ENCODE data around the gene MAPK8.

The MAPK8 gene

GRCh38 chr10:48294431-48294830 is 12.0 kb upstream of the MAPK8 start:
- DNase-seq, result no peak

- DNase-seq, result no peak
Measured at GRCh38 chr10:48296576-48297098, 9.8 kb upstream of the MAPK8 start.

- DNase-seq, result no peak
Measured at GRCh38 chr10:48299066-48299465, 7.4 kb upstream of the MAPK8 start.

DNA sequence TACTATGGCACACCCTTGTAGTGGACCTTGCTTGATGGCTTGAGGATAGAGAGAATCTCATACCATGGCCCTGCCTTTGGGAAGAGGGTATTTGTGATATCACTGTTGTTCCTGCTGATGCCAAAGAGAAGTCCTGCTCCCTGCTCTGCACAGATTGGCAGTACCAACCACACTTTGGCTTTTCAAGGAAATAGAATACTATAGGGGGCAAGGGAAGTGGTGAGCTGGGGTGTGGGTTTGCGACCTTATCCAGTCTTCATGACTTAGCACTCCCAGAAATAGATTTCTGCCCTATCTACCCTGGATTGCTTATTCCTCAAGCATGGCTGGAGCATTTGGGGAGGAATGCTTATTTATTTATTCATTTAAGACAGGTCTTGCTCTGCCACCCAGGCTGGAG is 6.8 kb upstream of the MAPK8 start:
- no peak for DNase-seq

GRCh38 chr10:48300556-48300955 is 5.9 kb upstream of the MAPK8 start:
- no peak for DNase-seq

DNA sequence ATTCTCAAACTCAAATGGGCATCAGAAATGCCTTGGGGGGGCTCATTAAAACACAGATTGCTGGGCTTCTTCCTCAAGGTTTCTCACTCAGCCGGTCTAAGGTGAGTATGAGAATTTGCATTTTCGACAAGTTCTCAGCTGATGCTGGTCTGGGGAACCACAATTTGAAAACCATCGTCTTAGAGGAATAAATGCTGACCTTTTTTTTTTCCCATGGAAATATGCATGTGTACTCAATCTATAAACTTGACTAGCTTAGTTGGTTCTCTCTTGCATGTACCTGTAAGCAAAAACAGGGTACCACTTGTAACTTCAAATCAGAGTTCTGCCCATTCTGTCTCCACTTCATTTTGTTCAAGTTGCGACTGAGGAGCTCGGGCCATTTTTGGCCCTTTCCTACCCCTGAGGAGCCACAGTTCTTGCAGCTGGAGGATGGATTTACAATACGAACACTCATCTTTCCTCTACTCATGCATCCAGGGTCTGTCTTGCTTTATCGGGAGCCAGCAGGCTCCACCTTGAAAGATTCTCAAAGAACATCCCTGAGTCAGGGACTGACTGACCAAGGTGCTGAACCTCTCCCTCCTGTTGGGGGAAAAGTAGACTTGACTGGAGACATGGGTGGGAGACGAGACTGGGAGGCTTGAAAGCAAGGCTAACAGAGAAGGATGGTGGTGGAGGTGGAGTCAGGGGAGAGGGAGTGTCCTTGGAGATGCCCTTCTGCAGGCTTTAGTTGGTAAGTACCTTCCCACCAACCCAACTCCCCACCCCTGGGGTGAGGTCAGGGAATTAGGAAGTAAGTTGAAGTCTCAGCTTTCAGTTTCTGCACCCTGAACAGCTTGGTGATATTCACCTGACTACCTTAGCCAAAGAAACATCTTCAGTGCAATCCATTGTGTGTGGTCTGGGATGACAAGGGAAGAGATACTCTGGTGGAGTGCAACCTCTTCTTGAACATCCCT is 3.7 kb upstream of the MAPK8 start:
- no peak for DNase-seq

DNA sequence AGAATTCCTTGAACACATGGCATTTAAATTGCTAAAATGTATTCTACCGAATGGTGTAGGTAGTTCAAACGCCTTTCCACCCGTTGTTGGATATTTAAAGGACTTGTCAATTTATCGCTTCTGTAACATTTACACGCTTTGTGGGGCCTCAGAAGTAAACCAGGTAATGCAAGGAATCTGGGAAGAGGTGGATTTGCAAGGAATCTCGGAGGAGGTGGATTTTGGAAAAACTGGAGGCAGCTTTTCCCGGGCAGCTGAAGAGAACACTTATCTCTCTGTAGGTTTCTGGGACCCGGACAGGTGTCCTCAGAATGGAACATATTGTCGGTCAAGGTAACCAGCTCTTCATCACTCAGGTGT is 592 bp upstream of the MAPK8 start:
- no peak for DNase-seq

DNA sequence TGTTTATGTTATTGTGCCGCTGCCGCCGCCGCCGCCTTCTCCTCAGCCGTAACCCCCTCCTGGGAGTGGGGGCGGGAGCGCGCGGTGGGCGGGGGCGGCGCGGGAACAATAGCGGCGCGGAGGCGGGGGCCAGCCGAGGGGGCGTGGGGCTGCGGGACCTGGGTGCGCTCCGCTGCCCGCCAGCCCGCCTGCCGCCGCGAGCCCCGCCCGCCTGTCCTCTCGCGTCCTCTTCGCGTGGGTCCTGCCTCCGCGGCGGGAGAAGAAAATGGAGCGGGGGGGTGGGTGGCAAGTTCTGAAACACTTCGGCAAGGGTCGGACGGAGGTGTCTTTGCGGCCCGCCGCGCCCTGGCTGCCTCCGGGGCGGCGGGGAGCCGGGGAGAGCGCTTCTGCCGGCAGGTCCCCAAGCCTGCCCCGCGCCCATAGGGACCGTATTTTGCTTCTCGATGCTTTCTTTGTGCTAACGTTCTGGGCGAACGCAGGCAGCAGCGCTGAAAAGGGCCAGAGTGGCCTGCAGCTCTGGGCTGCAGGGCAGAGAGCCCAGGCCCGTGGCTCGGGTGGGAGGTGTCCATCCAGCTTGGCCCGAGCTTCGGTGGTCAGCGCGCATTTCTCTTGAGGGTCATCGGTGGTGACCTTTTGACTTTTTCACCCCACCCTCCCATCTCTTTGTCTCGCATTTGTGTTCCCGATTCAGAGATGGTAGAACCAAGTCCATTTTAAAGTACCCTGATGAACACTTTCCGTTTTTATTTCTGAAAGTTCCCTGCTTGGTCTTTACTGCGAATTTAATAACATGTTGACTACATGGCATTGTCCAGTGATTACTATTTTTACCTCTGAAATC is 613 bp downstream of the MAPK8 start:
- no peak for DNase-seq

DNA sequence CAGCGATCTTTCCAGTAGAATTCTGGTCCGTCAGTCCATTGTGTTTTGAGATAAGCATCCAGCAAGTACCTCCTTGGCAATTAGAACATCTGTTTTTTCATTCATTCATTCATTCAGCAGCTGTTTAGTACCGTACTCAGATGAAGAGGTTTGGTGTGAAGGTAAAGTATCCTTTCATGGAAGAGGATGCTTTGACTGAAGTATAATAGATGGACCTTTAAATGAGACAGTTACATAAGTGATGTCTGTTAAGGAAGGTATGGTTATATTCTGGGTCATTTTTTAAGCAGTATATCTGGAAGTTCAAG is 1.2 kb downstream of the MAPK8 start:
- DNase-seq, result no peak

- no peak for DNase-seq
Measured at GRCh38 chr10:48309711-48310226, 3.3 kb downstream of the MAPK8 start.

- DNase-seq, result no peak
Measured at GRCh38 chr10:48314107-48314506, 7.6 kb downstream of the MAPK8 start.

GRCh38 chr10:48316236-48316635 is 9.8 kb downstream of the MAPK8 start:
- no peak for DNase-seq

DNA sequence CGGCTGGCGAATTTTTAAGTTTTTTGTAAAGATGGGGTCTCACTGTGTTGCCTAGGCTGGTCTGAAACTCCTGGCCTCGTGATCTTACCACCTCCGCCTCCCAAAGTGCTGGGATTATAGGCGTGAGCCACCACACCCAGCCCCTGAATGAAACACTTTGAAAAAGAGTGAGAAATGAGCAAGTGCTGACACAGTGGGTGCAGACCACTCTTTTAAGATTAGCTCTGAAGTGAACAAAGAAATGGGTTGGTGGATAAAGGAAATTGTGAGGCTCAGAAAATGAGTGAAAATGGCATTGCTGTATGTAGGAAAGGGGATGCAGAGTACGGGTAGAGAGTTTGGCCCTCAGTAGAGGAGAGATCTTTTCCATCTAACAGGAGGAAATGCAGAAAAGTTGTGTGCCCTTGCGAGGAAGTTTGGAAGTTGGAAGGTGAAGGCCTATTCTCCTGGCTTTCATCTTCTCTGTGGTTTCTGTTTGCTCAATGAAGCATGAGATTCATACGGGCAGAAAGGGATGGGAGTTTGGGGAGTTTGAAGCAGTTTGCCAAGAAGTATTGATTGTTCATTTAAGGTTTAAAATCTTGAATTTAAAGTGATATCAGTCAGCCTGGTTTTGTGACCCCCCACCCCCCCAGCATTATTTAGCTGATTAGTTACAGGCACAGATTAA is 11.0 kb downstream of the MAPK8 start:
- no peak for DNase-seq

GRCh38 chr10:48322017-48322416 is 15.5 kb downstream of the MAPK8 start:
- DNase-seq, result no peak

GRCh38 chr10:48324580-48324979 is 18.1 kb downstream of the MAPK8 start:
- no peak for DNase-seq

GRCh38 chr10:48330269-48330668 is 23.8 kb downstream of the MAPK8 start:
- no peak for DNase-seq

DNA sequence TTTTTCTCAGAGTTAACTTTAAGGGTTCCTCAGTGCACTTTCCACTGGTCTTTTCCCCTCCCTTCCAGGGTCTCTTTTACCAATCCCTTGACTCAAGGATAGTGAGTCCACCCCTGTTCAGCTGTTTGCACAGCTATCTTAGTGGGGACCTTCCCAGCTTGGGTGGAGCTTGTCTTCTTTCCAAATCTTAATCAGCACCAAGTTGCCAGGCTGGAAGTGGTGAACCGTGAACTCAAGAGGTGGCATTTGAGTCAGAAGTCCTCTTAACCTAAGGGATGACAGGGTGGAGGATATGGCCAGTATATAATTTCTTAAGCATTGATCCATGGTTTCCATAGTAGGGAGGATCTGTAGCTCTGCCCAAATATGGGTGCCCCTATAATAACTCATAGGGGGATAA is 25.0 kb downstream of the MAPK8 start:
- no peak for DNase-seq

DNA sequence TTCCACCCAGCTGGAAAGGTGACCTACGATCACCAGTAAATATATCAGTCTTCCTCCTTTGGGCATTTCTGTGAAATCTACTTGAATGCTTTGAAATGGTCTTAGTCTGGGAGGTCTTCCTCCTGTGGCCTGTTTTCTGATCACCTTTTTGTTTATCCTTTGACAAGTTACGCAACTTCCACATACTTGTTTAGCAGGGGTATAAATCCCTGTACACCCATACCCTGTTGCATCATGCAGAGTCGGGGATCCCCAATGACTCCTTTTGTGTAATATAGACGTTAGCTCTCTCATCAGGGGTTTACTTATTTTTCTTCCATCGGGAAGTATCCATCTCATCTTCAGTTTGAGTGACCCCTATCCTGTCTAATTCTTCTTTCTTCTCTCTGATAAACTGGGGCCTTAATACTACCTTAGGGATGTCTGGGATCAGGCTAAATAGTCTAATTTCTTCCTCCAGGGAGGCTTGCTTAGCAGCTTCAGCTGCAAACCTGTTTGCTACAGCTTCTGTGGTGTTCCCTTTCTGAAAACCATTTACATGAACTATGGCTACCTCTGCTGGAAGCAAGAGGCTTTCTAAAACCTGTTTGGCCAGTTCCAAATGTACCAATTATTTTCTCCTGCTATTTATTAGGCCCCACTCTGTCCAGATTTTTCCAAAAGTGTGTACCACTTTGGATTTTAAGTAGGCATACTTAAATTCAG is 25.8 kb downstream of the MAPK8 start:
- no peak for DNase-seq

GRCh38 chr10:48332871-48333216 is 26.4 kb downstream of the MAPK8 start:
- DNase-seq, result no peak

DNA sequence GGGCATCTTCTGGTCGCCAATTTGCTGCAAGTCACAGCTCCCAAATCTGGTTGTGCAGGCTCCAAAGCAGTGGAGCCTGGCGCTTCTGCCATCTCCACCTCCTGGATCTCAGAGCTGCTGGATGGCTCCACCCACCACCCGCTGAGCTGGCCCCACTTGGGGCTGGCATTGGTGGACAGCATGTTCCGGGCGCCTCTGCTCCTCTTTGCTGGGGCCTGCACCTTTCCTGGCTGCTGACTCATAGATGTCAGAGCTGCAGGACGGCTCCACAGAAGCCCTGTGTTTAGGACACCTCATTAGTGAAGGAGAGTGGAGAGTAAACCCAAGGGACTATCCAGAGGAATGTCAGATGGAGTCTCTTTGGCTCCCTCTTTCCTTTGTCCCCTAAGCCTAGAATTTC is 27.4 kb downstream of the MAPK8 start:
- DNase-seq, result no peak

DNA sequence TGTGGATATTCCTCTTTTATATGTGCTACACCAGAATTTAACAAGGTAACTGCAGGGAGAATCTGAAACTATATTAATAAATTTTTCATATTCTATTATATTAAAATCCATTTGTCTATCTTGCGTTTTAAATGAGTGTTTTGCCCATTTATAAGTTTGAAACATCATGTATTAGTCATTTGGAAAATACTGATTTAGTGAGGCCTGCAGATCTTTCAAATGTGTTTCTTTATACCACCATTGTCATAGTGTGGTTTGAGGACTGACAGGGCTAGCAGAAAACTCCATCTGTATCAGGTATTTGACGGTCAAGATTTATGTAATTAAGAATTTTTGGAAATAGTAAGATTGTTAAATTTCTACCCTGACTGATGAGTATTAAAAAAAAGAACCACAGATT is 29.3 kb downstream of the MAPK8 start:
- no peak for DNase-seq

DNA sequence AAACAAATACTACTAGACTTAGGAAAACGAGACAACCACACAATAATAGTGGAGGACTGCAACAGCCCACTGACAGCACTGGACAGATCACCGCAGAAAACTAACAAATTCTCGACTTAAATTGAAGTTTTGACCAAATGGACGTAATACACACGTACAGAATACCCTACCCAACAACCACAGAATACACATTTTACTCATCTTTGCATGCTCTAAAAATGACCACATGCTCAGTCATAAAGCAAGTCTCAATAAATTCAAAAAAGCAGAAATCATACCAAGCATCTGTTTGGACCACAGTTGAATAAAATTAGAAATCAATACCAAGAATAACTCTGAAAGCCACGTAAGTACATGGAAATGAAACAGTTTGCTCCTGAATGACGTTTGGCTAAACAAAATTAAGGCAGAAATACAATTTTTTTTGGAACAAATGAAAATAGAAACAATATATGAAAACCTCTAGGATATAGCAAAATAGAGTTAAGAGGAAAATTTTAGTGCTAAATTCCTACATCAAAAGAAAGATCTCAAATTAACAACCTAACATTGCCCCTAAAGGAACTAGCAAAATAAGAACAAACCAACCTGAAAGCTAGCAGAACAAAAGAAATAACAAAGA is 30.6 kb downstream of the MAPK8 start:
- no peak for DNase-seq

Measured in SHP77 treated with DMSO at 0.1 percent for 48 hours (cell line).